GM12878 (cell line): ENCODE results near the gene SORCS2. TPM values are rescaled to one million over a fixed set of nuclear protein-coding genes. Genes with fewer than 3 reads are reported as not detected.

Experiments
- ATAC-seq: fragments of 200-7000 bp; cut with Tn5 transposase; 3 replicates; pipeline ENCODE4 v1.9.1; 2020; ENCODE audit warnings: mild to moderate bottlenecking, moderate library complexity
- BruUV-seq: library from RNA; stranded (reverse); fragments of 400-500 nt; replicated peaks from 2 replicates; lab custom pipeline; 2021; lab: Mats Ljungman, UMichigan
- CTCF ChIA-PET: fragments of 300-600 bp; sonication (Branson Sonifier 250); formaldehyde crosslinking; extraction: SDS; loops from one replicate; lab custom pipeline; 2021; ENCODE audit warnings: inconsistent platforms; lab: Yijun Ruan, JAX
- POLR2A ChIA-PET: fragments of 350-600 bp; formaldehyde crosslinking; extraction: SDS; loops from one replicate; lab custom pipeline; 2021; ENCODE audit warnings: inconsistent platforms; lab: Charles Lee
- RAD21 ChIA-PET: fragments of 300-600 bp; sonication (Branson Sonifier 250); formaldehyde crosslinking; loops from one replicate; lab custom pipeline; 2023; ENCODE audit warnings: antibody characterized with exemption; ENCODE audit not compliant: unreplicated experiment; lab: Charles Lee
- SMC1A ChIA-PET: fragments of 300-600 bp; sonication (Branson Sonifier 250); formaldehyde crosslinking; loops from one replicate; lab custom pipeline; 2023; ENCODE audit not compliant: unreplicated experiment, uncharacterized antibody; lab: Charles Lee
- DNase-seq: peaks from one replicate; pipeline ENCODE4 v3.0.0-alpha.2; 2011; ENCODE audit warnings: low read depth, low spot score
- FAIRE-seq: peaks from 3 replicates; lab custom pipeline; 2011; peaks lifted over from hg19 to GRCh38; lab: Jason Lieb, UNC
- H2AFZ ChIP-seq: 2 replicates; pipeline ENCODE4 v1.6.0; 2011; ENCODE audit warnings: low read depth, low read length, control low read depth; ENCODE audit not compliant: control insufficient read depth
- H3K27ac ChIP-seq: 2 replicates; pipeline ENCODE4 v1.5.1; 2011; ENCODE audit warnings: control low read depth; ENCODE audit not compliant: control insufficient read depth, insufficient read depth
- H3K27me3 ChIP-seq, 2 experiments: replicated peaks in 1 of 2; 2 replicates each; pipeline versions ENCODE4 v1.6.0 to v1.6.1; 2011; ENCODE audit warnings: low read length in 1 of 2; ENCODE audit not compliant: control insufficient read depth in 2 of 2, insufficient read depth in 2 of 2
- H3K36me3 ChIP-seq, 2 experiments: 2 replicates each; pipeline ENCODE4 v1.5.1; 2011; ENCODE audit warnings: low read length in 1 of 2; ENCODE audit not compliant: control insufficient read depth in 2 of 2, insufficient read depth in 2 of 2
- H3K4me1 ChIP-seq: 2 replicates; pipeline ENCODE4 v1.6.1; 2011; ENCODE audit warnings: mild to moderate bottlenecking, low read length, moderate library complexity, mixed read lengths; ENCODE audit not compliant: control insufficient read depth, insufficient read depth
- H3K4me2 ChIP-seq: 2 replicates; pipeline ENCODE4 v1.6.0; 2011; ENCODE audit warnings: control low read depth; ENCODE audit not compliant: control insufficient read depth, insufficient read depth
- H3K4me3 ChIP-seq: fragments of 200-600 bp; sonication (generic); 2 replicates; pipeline ENCODE4 v1.5.1; 2016
- H3K79me2 ChIP-seq: 2 replicates; pipeline ENCODE4 v1.6.0; 2011; ENCODE audit warnings: low read length; ENCODE audit not compliant: control insufficient read depth, insufficient read depth
- H3K9ac ChIP-seq: 2 replicates; pipeline ENCODE4 v1.8.0; 2011; ENCODE audit warnings: low read length, control low read depth, mixed read lengths; ENCODE audit not compliant: control insufficient read depth, insufficient read depth
- H3K9me3 ChIP-seq: replicated peaks from 3 replicates; pipeline ENCODE4 v1.5.1; 2011; ENCODE audit warnings: mild to moderate bottlenecking, low read length; ENCODE audit not compliant: control insufficient read depth, insufficient read depth
- H4K20me1 ChIP-seq: 2 replicates; pipeline ENCODE4 v1.6.0; 2011; ENCODE audit not compliant: control insufficient read depth, insufficient read depth
- CHD4 ChIP-seq: fragments of 200-600 bp; sonication (generic); IDR thresholded peaks from 2 replicates; pipeline ENCODE4 v1.6.1; 2016; ENCODE audit warnings: mild to moderate bottlenecking
- IRF3 ChIP-seq: fragments of 450-650 bp; IDR thresholded peaks from 2 replicates; pipeline ENCODE4 v1.6.1; 2014; ENCODE audit warnings: mild to moderate bottlenecking
- MEF2A ChIP-seq: IDR thresholded peaks from 2 replicates; pipeline ENCODE4 v1.6.1; 2011; ENCODE audit warnings: low read depth, mild to moderate bottlenecking, low read length, moderate library complexity; ENCODE audit not compliant: insufficient read depth
- NFYB ChIP-seq: IDR thresholded peaks from 2 replicates; pipeline ENCODE4 v1.6.1; 2011; ENCODE audit warnings: low read depth, mild to moderate bottlenecking, low read length, improper control_type of control experiment, moderate library complexity; ENCODE audit not compliant: insufficient read depth
- PRDM15 ChIP-seq: fragments of 450-650 bp; formaldehyde crosslinking; IDR thresholded peaks from 2 replicates; pipeline ENCODE4 v1.4.0; 2020; ENCODE audit warnings: mild to moderate bottlenecking, moderate library complexity
- TARDBP ChIP-seq: IDR thresholded peaks from 2 replicates; pipeline ENCODE4 v1.6.1; 2016; ENCODE audit warnings: borderline replicate concordance
- ZBTB4 ChIP-seq: fragments of 450-650 bp; formaldehyde crosslinking; IDR thresholded peaks from 2 replicates; pipeline ENCODE4 v1.4.0; 2022; ENCODE audit warnings: mild to moderate bottlenecking, moderate library complexity
- WGBS: methylation state at CpG from one replicate; pipeline ENCODE4 v1.1.6; 2016; ENCODE audit warnings: low lambda C conversion rate; ENCODE audit not compliant: insufficient replicate concordance, insufficient coverage; ENCODE audit errors: missing lambda C conversion rate; 5-methylcytosine and 5-hydroxymethylcytosine counted together
- in situ Hi-C: fragments of 300-500 bp; cut with MboI; formaldehyde crosslinking; loops from 9 replicates; pipeline ENCODE4 v1.14.3; 2018; ENCODE audit warnings: mixed read lengths
- intact Hi-C: fragments of 100-400 bp; cut with micrococcal nuclease; formaldehyde crosslinking; loops from one replicate; pipeline ENCODE4 v1.14.2; 2022; ENCODE audit not compliant: unreplicated experiment
- polyA plus RNA-seq, 11 experiments: library from polyadenylated mRNA; depleted of rRNA in 4 of 11; unstranded in 6 of 11; stranded (reverse) in 5 of 11; fragments of >200 nt; fragmentation: Nextera tagmentation in 4 of 11; fragmentation: Illumina TruSeq in 1 of 11; extraction: Ambion mirVana in 4 of 11; extraction: Trizol in 1 of 11; gene quantifications; 1 replicate in 1 of 11; 2 replicates in 10 of 11; pipeline versions ENCODE4 v1.2.1 to v1.2.3, GENCODE V29; 2011 to 2016; ENCODE audit warnings: inconsistent platforms in 2 of 11, missing spikeins in 2 of 11, low read depth in 1 of 11
- total RNA-seq, 4 experiments: library from RNA; depleted of rRNA in 3 of 4; stranded (reverse); fragments of >200 nt in 3 of 4; fragmentation: Illumina TruSeq in 1 of 4; extraction: Trizol in 1 of 4; gene quantifications; 2 replicates each; pipeline versions ENCODE4 v1.2.1 to v1.2.3, GENCODE V29; 2013 to 2021

The SORCS2 gene
- total and polyA plus RNA-seq, 10 of the 15 experiments (the other 5 are each of a cell fraction or from before 2014, with no cell fraction given) = 0.01 to 0.15 (median 0.05) TPM; not detected in 5

- FAIRE-seq (no peak), DNase-seq (no peak), ATAC-seq (no peak)
- Histone ChIP-seq H4K20me1 (no peaks in the 10 kb centered on the region; the same call in 1 of the 2 replicates), H3K9me3 (no peaks in the 10 kb centered on the region), H3K4me3 (no peak overlapping the region), H3K27ac (no peak overlapping the region), H3K27me3 (peaks cover 2 to 4% of the 10 kb centered on the region in 2 experiments; a peak in 3 of 4 replicates), H3K9ac (no peak overlapping the region), H3K4me2 (no peak overlapping the region), H3K4me1 (no peaks in the 10 kb centered on the region), H3K79me2 (no peaks in the 10 kb centered on the region), H2AFZ (no peak overlapping the region), H3K36me3 (no peaks in the 10 kb centered on the region)
- in situ Hi-C loops = loop anchor here (10.0 kb wide), 1 partner anchor 520 kb away; no protein-coding TSS in a partner anchor
- ChIA-PET RAD21 (interaction anchor here (1.5 kb wide), 1 partner anchor 140 kb away, joined by 5 read pairs; no protein-coding TSS in a partner anchor), POLR2A (no interaction called here), SMC1A (no interaction called here), CTCF (interaction anchor here (0.7 to 1.9 kb wide), 2 partner anchors 10 to 141 kb away, joined by 3 to 10 read pairs; no protein-coding TSS in a partner anchor)
- TF ChIP-seq MEF2A (no peak), TARDBP (no peak)
- no TSS peak for BruUV-seq
- intact Hi-C loops = no loop called here
- WGBS = 23% methylated on average over 5 of the region's 5 CpGs
These were observed 2.8 kb downstream of the SORCS2 start for GRCh38 chr4:7195141-7195515.

GRCh38 chr4:7195546-7196287 lies 3.4 kb downstream of the SORCS2 start:
- CTCF ChIA-PET = interaction anchor here (1.9 kb wide), 1 partner anchor 140 kb away, joined by 10 read pairs; no protein-coding TSS in a partner anchor
- intact Hi-C loops = no loop called here
- TF ChIP-seq ZBTB4 (no peak), IRF3 (no peak), CHD4 (no peak), PRDM15 (CRISPR knock-in tag) (no peak), NFYB (no peak)

More at GRCh38 chr4:7195546-7196287, 3.4 kb downstream of the SORCS2 start:
- FAIRE-seq (no peak), ATAC-seq (no peak), DNase-seq (no peak)
- Histone ChIP-seq H4K20me1 (no peaks in the 10 kb centered on the region; the same call in 1 of the 2 replicates), H3K36me3 (no peaks in the 10 kb centered on the region), H3K9me3 (no peaks in the 10 kb centered on the region), H3K4me1 (no peaks in the 10 kb centered on the region), H3K9ac (no peak overlapping the region), H2AFZ (no peak overlapping the region), H3K4me3 (no peak overlapping the region), H3K27ac (no peak overlapping the region), H3K79me2 (no peaks in the 10 kb centered on the region), H3K4me2 (no peak overlapping the region), H3K27me3 (peaks cover 2 to 4% of the 10 kb centered on the region in 2 experiments; a peak in 3 of 4 replicates)
- no TSS peak for BruUV-seq
- SMC1A ChIA-PET = no interaction called here
- in situ Hi-C loops = loop anchor here (10.0 kb wide), 1 partner anchor 519 kb away; no protein-coding TSS in a partner anchor
- WGBS = 23% methylated on average over 14 of the region's 14 CpGs
- RAD21 ChIA-PET = interaction anchor here (1.1 kb wide), 1 partner anchor 524 kb away, joined by 3 read pairs; no protein-coding TSS in a partner anchor
- POLR2A ChIA-PET = no interaction called here
